Liver (tissue), 9 donors: Measurements from ENCODE around the gene PPIL3. TPM values are rescaled to one million over a fixed set of nuclear protein-coding genes. Genes with fewer than 3 reads are reported as not detected.

Source experiments
- DNase-seq: peaks from one replicate; pipeline ENCODE4 v3.0.0-alpha.2; 2017; ENCODE audit warnings: low spot score
- H3K27ac ChIP-seq, 2 donors: one replicate each; pipeline ENCODE4 v1.7.0; 2013; ENCODE audit warnings: inconsistent platforms in 2 of 2, low read length in 2 of 2, control low read depth in 1 of 2, low read depth in 1 of 2, mild to moderate bottlenecking in 1 of 2
- H3K27me3 ChIP-seq, 4 donors: one replicate each; pipeline versions ENCODE4 v1.6.1 to v1.7.0; 2013; ENCODE audit warnings: low read length in 3 of 4, inconsistent platforms in 1 of 4, mild to moderate bottlenecking in 1 of 4, moderate library complexity in 1 of 4; ENCODE audit not compliant: control insufficient read depth in 4 of 4, insufficient read depth in 4 of 4
- H3K36me3 ChIP-seq, 4 donors: one replicate each; pipeline versions ENCODE4 v1.6.1 to v1.7.0; 2013; ENCODE audit warnings: low read length in 3 of 4, mild to moderate bottlenecking in 3 of 4, low read depth in 1 of 4, moderate library complexity in 1 of 4; ENCODE audit not compliant: control insufficient read depth in 4 of 4, insufficient read depth in 3 of 4
- H3K4me1 ChIP-seq, 4 donors: one replicate each; pipeline versions ENCODE4 v1.6.1 to v1.7.0; 2013; ENCODE audit warnings: low read length in 3 of 4, mild to moderate bottlenecking in 3 of 4, moderate library complexity in 1 of 4; ENCODE audit not compliant: control insufficient read depth in 4 of 4, insufficient read depth in 4 of 4
- H3K4me3 ChIP-seq, 3 donors: one replicate each; pipeline versions ENCODE4 v1.6.1 to v1.7.0; 2013; ENCODE audit warnings: low read length in 3 of 3, control low read depth in 1 of 3, low read depth in 1 of 3, mild to moderate bottlenecking in 1 of 3
- H3K9ac ChIP-seq, 2 donors: one replicate each; pipeline ENCODE4 v1.7.0; 2013; ENCODE audit warnings: low read length in 2 of 2, mild to moderate bottlenecking in 2 of 2, moderate library complexity in 2 of 2, control low read depth in 1 of 2, low read depth in 1 of 2
- H3K9me3 ChIP-seq, 4 donors: one replicate each; pipeline versions ENCODE4 v1.6.1 to v1.7.0; 2013; ENCODE audit warnings: low read length in 3 of 4; ENCODE audit not compliant: control insufficient read depth in 4 of 4
- EGR1 ChIP-seq, 2 donors: IDR thresholded peaks; 2 replicates each; pipeline ENCODE4 v1.6.1; 2016 to 2018; ENCODE audit warnings: antibody characterized with exemption in 2 of 2, low read depth in 2 of 2
- FOXA2 ChIP-seq: IDR thresholded peaks from 2 replicates; pipeline ENCODE4 v1.6.1; 2016; ENCODE audit warnings: antibody characterized with exemption
- GABPA ChIP-seq, 2 donors: IDR thresholded peaks in 1 of 2; conservative IDR thresholded peaks in 1 of 2; 2 replicates each; pipeline ENCODE4 v1.6.1; 2016; ENCODE audit warnings: antibody characterized with exemption in 2 of 2, mild to moderate bottlenecking in 1 of 2, moderate library complexity in 1 of 2
- HNF4A ChIP-seq, 2 donors: conservative IDR thresholded peaks; 2 replicates each; pipeline ENCODE4 v1.6.1; 2016; ENCODE audit warnings: antibody characterized with exemption in 2 of 2, mild to moderate bottlenecking in 2 of 2
- HNF4G ChIP-seq: IDR thresholded peaks from 2 replicates; pipeline ENCODE4 v1.6.1; 2016; ENCODE audit warnings: antibody characterized with exemption
- JUND ChIP-seq, 2 donors: IDR thresholded peaks; 2 replicates each; pipeline ENCODE4 v1.6.1; 2016; ENCODE audit warnings: antibody characterized with exemption in 2 of 2
- NR2F2 ChIP-seq: IDR thresholded peaks from 2 replicates; pipeline ENCODE4 v1.6.1; 2016; ENCODE audit warnings: antibody characterized with exemption
- RAD21 ChIP-seq, 2 donors: IDR thresholded peaks; 2 replicates each; pipeline ENCODE4 v1.6.1; 2016; ENCODE audit warnings: antibody characterized with exemption in 2 of 2, mild to moderate bottlenecking in 2 of 2
- RXRA ChIP-seq, 2 donors: IDR thresholded peaks; 2 replicates each; pipeline ENCODE4 v1.6.1; 2017 to 2018; ENCODE audit warnings: antibody characterized with exemption in 2 of 2, mild to moderate bottlenecking in 1 of 2
- SP1 ChIP-seq: IDR thresholded peaks from 2 replicates; pipeline ENCODE4 v1.6.1; 2018; ENCODE audit warnings: antibody characterized with exemption, mild to moderate bottlenecking
- TAF1 ChIP-seq: conservative IDR thresholded peaks from 2 replicates; pipeline ENCODE4 v1.6.1; 2016; ENCODE audit warnings: antibody characterized with exemption, mild to moderate bottlenecking
- YY1 ChIP-seq: IDR thresholded peaks from 2 replicates; pipeline ENCODE4 v1.6.1; 2016; ENCODE audit warnings: antibody characterized with exemption, mild to moderate bottlenecking
- WGBS: extraction: QIAGEN DNeasy Blood & Tissue Kit; methylation state at CpG from one replicate; pipeline ENCODE4 v1.1.7; 2013; 5-methylcytosine and 5-hydroxymethylcytosine counted together
- polyA plus RNA-seq, 2 donors: library from polyadenylated mRNA; stranded (reverse) in 1 of 2; unstranded in 1 of 2; fragments of 200-250 nt in 1 of 2; fragments of >200 nt in 1 of 2; fragmentation: Nextera tagmentation in 1 of 2; extraction: Ambion mirVana in 1 of 2; gene quantifications; one replicate each; pipeline versions ENCODE4 v1.2.1 to v1.2.3, GENCODE V29; 2013 to 2015
- total RNA-seq, 2 donors: library from RNA; depleted of rRNA; stranded (reverse); fragments of >200 nt; gene quantifications; one replicate each; pipeline ENCODE4 v1.2.3, GENCODE V29; 2014
- TF ChIP-seq, protein P1 (sequence below): IDR thresholded peaks from 2 replicates; pipeline ENCODE4 v1.6.1; 2016; ENCODE audit warnings: antibody characterized with exemption
- TF ChIP-seq, protein P2 (sequence below): fragments of 150-350 bp; IDR thresholded peaks from 2 replicates; pipeline ENCODE4 v1.5.1; 2017; ENCODE audit warnings: improper control_type of control experiment, low read depth, low read length; ENCODE audit not compliant: missing input control
- TF ChIP-seq, protein P3 (sequence below): IDR thresholded peaks from 2 replicates; pipeline ENCODE4 v1.6.1; 2016; ENCODE audit warnings: antibody characterized with exemption, mild to moderate bottlenecking
- TF ChIP-seq, protein P4 (sequence below): IDR thresholded peaks from 2 replicates; pipeline ENCODE4 v1.6.1; 2016; ENCODE audit warnings: antibody characterized with exemption
- donor health status: healthy.
- donor health status: healthy.
- donor health status: healthy.
- donor health status: healthy.
- donor health status: healthy.

PPIL3 gene
- total and polyA plus RNA-seq, 4 donors = 8.6 to 35.4 (median 19.9) TPM

DNA sequence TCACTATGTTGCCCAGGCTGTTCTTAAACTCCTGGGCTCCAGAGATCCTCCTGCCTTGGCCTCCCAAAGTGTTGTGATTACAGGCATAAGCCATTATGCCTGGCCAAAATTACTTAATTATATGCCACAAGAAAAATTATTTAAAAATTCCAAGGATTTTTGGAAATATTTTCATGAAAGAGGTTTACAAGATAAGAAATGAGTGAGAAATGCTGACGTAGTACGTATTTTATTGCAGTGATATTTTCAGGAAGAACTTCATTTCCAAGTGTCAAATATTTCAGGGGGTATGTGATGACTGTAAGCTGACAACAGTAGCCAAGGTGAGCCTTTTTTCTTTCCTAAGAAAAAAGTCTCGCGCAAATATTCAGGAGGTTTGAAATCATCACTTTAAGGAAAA lies 21.1 kb upstream of the PPIL3 start:
- H3K4me3 ChIP-seq = no peak overlapping the region
- WGBS = 95% methylated on average over 4 of the region's 4 CpGs
- H3K9me3 ChIP-seq = no peaks in the 10 kb centered on the region
- H3K27ac ChIP-seq = no peak overlapping the region
- no peaks in the 10 kb centered on the region for H3K4me1 ChIP-seq
- no peaks in the 10 kb centered on the region for H3K27me3 ChIP-seq
- DNase-seq = no peak
- TF ChIP-seq TAF1 (no peak), FOXA2 (no peak), SP1 (no peak), HNF4A (conservative IDR thresholded peaks at IDR 0.05) (no peak), RAD21 (IDR thresholded peaks at IDR 0.05) (no peak), EGR1 (IDR thresholded peaks at IDR 0.05; ENCODE audit: low read depth in 2 of 2) (no peak), YY1 (no peak), JUND (IDR thresholded peaks at IDR 0.05) (no peak), NR2F2 (no peak), GABPA (IDR thresholded peaks at IDR 0.05 in 1 of 2, conservative IDR thresholded peaks at IDR 0.05 in 1 of 2) (no peak), HNF4G (no peak)
- TF ChIP-seq, protein P1, sequence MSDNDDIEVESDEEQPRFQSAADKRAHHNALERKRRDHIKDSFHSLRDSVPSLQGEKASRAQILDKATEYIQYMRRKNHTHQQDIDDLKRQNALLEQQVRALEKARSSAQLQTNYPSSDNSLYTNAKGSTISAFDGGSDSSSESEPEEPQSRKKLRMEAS = no peak
- TF ChIP-seq, protein P2, sequence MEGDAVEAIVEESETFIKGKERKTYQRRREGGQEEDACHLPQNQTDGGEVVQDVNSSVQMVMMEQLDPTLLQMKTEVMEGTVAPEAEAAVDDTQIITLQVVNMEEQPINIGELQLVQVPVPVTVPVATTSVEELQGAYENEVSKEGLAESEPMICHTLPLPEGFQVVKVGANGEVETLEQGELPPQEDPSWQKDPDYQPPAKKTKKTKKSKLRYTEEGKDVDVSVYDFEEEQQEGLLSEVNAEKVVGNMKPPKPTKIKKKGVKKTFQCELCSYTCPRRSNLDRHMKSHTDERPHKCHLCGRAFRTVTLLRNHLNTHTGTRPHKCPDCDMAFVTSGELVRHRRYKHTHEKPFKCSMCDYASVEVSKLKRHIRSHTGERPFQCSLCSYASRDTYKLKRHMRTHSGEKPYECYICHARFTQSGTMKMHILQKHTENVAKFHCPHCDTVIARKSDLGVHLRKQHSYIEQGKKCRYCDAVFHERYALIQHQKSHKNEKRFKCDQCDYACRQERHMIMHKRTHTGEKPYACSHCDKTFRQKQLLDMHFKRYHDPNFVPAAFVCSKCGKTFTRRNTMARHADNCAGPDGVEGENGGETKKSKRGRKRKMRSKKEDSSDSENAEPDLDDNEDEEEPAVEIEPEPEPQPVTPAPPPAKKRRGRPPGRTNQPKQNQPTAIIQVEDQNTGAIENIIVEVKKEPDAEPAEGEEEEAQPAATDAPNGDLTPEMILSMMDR = no peak
- TF ChIP-seq, protein P3, sequence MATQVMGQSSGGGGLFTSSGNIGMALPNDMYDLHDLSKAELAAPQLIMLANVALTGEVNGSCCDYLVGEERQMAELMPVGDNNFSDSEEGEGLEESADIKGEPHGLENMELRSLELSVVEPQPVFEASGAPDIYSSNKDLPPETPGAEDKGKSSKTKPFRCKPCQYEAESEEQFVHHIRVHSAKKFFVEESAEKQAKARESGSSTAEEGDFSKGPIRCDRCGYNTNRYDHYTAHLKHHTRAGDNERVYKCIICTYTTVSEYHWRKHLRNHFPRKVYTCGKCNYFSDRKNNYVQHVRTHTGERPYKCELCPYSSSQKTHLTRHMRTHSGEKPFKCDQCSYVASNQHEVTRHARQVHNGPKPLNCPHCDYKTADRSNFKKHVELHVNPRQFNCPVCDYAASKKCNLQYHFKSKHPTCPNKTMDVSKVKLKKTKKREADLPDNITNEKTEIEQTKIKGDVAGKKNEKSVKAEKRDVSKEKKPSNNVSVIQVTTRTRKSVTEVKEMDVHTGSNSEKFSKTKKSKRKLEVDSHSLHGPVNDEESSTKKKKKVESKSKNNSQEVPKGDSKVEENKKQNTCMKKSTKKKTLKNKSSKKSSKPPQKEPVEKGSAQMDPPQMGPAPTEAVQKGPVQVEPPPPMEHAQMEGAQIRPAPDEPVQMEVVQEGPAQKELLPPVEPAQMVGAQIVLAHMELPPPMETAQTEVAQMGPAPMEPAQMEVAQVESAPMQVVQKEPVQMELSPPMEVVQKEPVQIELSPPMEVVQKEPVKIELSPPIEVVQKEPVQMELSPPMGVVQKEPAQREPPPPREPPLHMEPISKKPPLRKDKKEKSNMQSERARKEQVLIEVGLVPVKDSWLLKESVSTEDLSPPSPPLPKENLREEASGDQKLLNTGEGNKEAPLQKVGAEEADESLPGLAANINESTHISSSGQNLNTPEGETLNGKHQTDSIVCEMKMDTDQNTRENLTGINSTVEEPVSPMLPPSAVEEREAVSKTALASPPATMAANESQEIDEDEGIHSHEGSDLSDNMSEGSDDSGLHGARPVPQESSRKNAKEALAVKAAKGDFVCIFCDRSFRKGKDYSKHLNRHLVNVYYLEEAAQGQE = no peak
- H3K36me3 ChIP-seq = peaks cover 9 to 47% (median 26%) of the 10 kb centered on the region in 4 donors
- H3K9ac ChIP-seq = no peak overlapping the region

DNA sequence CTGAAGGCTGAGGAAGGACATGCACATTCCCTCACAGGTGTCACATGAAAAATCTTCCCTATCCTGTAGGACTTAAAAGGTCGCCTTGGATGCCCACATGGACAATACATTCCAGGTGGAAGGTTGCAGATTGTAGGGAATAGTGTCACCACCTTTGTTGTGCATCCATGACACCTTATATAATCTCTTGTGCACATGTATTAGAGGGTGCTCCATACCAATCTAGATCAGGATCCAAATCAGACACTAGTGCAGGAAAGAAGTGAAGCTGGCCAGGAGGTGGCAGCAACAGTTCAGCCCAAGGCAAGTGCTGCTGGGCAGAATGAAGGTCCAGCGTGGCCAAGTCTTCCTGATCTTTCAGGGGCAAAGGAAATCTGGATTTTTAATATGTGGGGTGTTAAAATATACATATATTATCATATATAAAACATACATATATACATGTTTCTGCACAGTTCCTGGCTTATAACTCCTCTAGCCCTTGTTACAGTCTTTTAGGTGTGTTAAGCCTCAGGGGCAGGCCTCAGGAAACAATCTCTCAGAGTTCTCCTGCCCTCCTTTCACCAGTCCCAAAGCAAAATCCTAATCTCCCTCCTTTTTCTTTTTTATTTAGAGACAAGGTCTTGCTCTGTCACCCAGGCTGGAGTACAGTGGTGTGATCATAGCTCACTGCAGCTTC lies 16.9 kb upstream of the PPIL3 start:
- no peaks in the 10 kb centered on the region for H3K4me1 ChIP-seq
- H3K9ac ChIP-seq = no peak overlapping the region
- H3K36me3 ChIP-seq = peaks cover 3 to 18% (median 8%) of the 10 kb centered on the region in 4 donors
- peak; percentile 77 for DNase-seq
- H3K27me3 ChIP-seq = no peaks in the 10 kb centered on the region
- TF ChIP-seq, protein P2 = peak; percentile 64
- TF ChIP-seq, protein P4, sequence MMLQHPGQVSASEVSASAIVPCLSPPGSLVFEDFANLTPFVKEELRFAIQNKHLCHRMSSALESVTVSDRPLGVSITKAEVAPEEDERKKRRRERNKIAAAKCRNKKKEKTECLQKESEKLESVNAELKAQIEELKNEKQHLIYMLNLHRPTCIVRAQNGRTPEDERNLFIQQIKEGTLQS = no peak
- TF ChIP-seq EGR1 (IDR thresholded peaks at IDR 0.05; ENCODE audit: low read depth in 2 of 2) = no peak
- peak; percentile 93 to 94 for TF ChIP-seq RAD21 (IDR thresholded peaks at IDR 0.05)
- TF ChIP-seq RXRA (IDR thresholded peaks at IDR 0.05) = no peak
- H3K4me3 ChIP-seq = no peak overlapping the region
- H3K9me3 ChIP-seq = no peaks in the 10 kb centered on the region
- WGBS = 44% methylated on average over 2 of the region's 2 CpGs
- H3K27ac ChIP-seq = no peak overlapping the region
